Dendritic cell treated with granulocyte-macrophage colony-stimulating factor and Interleukin-4, amounts not matched to agents 40 ng/mL and 50 ng/mL, for 4 days (primary cell): ENCODE results near the gene LRRC30.
"Not testable (repeated sequence)": the region's sequence is repeated elsewhere in the genome, so short reads cannot be mapped to it uniquely, and the experiment has no call there.

Experiments
- H3K27ac Mint-ChIP-seq: one replicate; pipeline ENCODE4 v1.8.0; 2022; ENCODE audit warnings: mild to moderate bottlenecking, mixed read lengths
- H3K27me3 Mint-ChIP-seq: one replicate; pipeline ENCODE4 v1.8.0; 2022; ENCODE audit warnings: mild to moderate bottlenecking, mixed read lengths
- H3K36me3 Mint-ChIP-seq: one replicate; pipeline ENCODE4 v1.8.0; 2022; ENCODE audit warnings: low read depth, mixed read lengths
- H3K4me1 Mint-ChIP-seq: one replicate; pipeline ENCODE4 v1.8.0; 2022; ENCODE audit warnings: low read depth, mixed read lengths
- H3K4me3 Mint-ChIP-seq: one replicate; pipeline ENCODE4 v1.8.0; 2022; ENCODE audit warnings: mild to moderate bottlenecking, moderate library complexity, mixed read lengths
- H3K9me3 Mint-ChIP-seq: one replicate; pipeline ENCODE4 v1.8.0; 2022; ENCODE audit warnings: mixed read lengths
- intact Hi-C: fragments of 100-400 bp; cut with micrococcal nuclease; formaldehyde crosslinking; loops from one replicate; pipeline ENCODE4 v1.15.0; 2022

The LRRC30 gene

DNA sequence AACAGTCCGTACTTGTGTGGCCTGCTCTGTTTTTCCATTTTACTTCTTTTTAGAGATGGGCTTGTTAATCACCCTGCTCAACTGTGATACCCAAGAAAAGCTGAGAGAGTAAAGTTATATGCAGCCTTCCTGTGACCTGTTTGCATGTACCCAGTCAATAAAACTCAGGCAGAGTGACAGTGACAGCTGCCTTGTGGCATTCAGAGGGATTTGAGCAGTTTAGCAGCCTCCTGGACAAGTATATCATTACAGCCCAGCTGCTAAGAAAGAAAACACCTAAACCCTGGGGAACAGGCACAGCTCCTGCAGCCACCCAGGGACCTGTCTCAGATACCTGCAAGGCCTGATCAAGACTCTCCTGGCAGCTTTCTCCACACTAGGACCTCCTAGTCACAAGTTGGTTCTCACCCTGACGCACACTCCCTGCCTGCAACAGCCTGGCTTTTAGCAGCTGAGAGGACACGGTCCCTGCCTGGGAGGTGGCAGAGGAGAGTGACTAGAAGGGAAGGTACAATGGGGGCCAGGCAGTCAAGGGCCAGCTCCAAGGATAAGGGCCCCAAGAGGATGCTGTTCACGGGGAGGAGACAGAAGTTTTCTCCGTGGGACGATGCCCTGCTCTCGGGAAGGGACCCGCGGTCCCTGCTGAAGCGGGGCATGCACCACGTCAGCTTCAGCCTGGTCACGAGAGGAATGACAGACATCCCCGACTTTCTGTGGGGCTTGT lies at the start of gene LRRC30:
Gene LRRC30 (plus strand): TSS at position 464 of the 724 bp plus-strand sequence. CDS start 50 bp downstream, at position 514.
- H3K27me3 Mint-ChIP-seq = peaks cover 5% of the 10 kb centered on the region
- H3K4me1 Mint-ChIP-seq = no peaks in the 10 kb centered on the region
- intact Hi-C loops = no loop called here
- H3K36me3 Mint-ChIP-seq = no peaks in the 10 kb centered on the region
- no peaks in the 10 kb centered on the region for H3K9me3 Mint-ChIP-seq
- no peak within 1 kb of the TSS for H3K4me3 Mint-ChIP-seq
- H3K27ac Mint-ChIP-seq = no peak within 1 kb of the TSS

- Mint-ChIP-seq H3K27ac (no peak overlapping the region), H3K9me3 (no peaks in the 10 kb centered on the region), H3K4me3 (no peak overlapping the region), H3K27me3 (no peaks in the 10 kb centered on the region), H3K4me1 (peaks cover 5% of the 10 kb centered on the region), H3K36me3 (no peaks in the 10 kb centered on the region)
- intact Hi-C loops = no loop called here
These were observed 45.2 kb upstream of the LRRC30 start for GRCh38 chr18:7185701-7186100.

DNA sequence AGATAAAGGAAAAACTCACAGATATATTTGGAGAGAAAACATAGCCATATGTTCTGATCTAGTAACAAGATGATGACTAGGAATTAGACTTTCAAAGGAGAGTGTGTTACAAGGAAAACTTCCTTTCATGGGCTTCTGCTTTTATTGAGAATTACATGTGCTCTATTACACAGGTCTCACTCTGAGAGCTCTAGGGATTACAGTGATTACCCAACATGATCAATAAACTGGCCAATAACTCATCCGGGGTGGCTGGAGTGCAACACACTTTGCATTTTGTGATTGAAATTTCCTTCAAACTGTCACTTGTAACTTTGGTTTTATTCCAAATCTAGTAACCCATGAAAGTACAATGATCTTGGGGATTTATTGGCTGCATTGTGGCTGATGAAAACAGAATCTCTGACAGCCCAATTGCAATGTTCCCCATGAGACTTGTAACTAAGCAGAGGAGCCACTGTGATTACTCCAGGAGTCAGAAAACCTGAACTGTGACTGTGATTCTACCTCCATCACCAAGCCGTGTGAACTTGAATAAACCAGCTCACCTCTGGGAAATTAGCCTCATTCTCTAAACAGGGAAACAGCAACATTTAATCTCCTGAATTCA lies 40.2 kb upstream of the LRRC30 start:
- H3K4me1 Mint-ChIP-seq = no peaks in the 10 kb centered on the region
- intact Hi-C loops = no loop called here
- no peaks in the 10 kb centered on the region for H3K36me3 Mint-ChIP-seq
- H3K9me3 Mint-ChIP-seq = no peaks in the 10 kb centered on the region
- H3K4me3 Mint-ChIP-seq = no peak overlapping the region
- no peak overlapping the region for H3K27ac Mint-ChIP-seq
- H3K27me3 Mint-ChIP-seq = no peaks in the 10 kb centered on the region

DNA sequence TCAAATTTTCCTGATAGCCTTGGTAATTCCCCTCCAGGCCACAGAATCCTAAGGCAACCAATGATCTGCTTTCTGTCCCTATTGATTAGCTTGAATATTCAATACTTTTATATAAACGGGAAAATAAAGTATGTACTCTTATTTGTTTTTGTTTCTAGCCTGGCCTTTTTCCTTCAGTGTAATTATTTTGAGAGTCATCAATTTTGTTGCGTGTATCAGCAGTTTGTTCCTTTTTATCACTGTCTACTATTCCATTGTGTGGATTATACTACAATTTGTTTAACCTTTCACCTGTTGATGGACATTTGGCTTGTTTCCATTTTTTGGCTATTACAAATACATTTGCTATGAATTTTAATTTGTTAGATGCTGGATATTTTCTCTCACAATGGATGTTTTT lies 39.2 kb upstream of the LRRC30 start:
- no peak overlapping the region for H3K4me3 Mint-ChIP-seq
- no peaks in the 10 kb centered on the region for H3K27me3 Mint-ChIP-seq
- H3K9me3 Mint-ChIP-seq = no peaks in the 10 kb centered on the region
- intact Hi-C loops = no loop called here
- no peaks in the 10 kb centered on the region for H3K36me3 Mint-ChIP-seq
- no peaks in the 10 kb centered on the region for H3K4me1 Mint-ChIP-seq
- no peak overlapping the region for H3K27ac Mint-ChIP-seq

- Mint-ChIP-seq H3K9me3 (no peaks in the 10 kb centered on the region), H3K4me3 (no peak overlapping the region), H3K27ac (no peak overlapping the region), H3K27me3 (no peaks in the 10 kb centered on the region), H3K4me1 (peaks cover 7% of the 10 kb centered on the region), H3K36me3 (no peaks in the 10 kb centered on the region)
- intact Hi-C loops = no loop called here
These were observed 35.6 kb upstream of the LRRC30 start for GRCh38 chr18:7195266-7195665.

GRCh38 chr18:7196421-7196820 lies 34.5 kb upstream of the LRRC30 start:
- Mint-ChIP-seq H3K36me3 (no peaks in the 10 kb centered on the region), H3K4me1 (peaks cover 10% of the 10 kb centered on the region), H3K27me3 (no peaks in the 10 kb centered on the region), H3K9me3 (no peaks in the 10 kb centered on the region), H3K27ac (no peak overlapping the region), H3K4me3 (no peak overlapping the region)
- intact Hi-C loops = no loop called here

- H3K36me3 Mint-ChIP-seq = no peaks in the 10 kb centered on the region
- H3K4me1 Mint-ChIP-seq = peaks cover 10% of the 10 kb centered on the region
- H3K27ac Mint-ChIP-seq = no peak overlapping the region
- no peak overlapping the region for H3K4me3 Mint-ChIP-seq
- intact Hi-C loops = no loop called here
- no peaks in the 10 kb centered on the region for H3K27me3 Mint-ChIP-seq
- H3K9me3 Mint-ChIP-seq = no peaks in the 10 kb centered on the region
These were observed 33.0 kb upstream of the LRRC30 start for GRCh38 chr18:7197854-7198253.

DNA sequence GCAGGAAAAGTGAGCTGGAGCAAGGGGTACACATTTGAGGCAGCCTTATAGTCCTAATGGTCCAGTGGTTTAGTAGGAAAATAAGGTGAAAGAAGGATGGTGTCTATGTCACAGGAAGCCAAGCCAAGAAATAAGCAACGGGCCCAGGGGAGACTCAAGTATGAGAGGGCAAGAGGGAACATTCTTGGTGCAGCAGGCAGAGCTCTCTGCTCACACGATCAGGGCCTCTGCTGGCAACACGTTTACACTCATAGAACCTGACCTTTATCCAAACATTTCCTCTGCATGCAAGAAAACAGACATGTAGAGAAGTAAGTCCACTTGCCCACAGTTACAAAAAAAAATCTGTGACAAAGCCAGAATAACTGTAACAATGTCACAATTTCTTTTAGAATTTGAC lies 32.6 kb upstream of the LRRC30 start:
- Mint-ChIP-seq H3K4me1 (peaks cover 10% of the 10 kb centered on the region), H3K4me3 (no peak overlapping the region), H3K27me3 (no peaks in the 10 kb centered on the region), H3K9me3 (no peaks in the 10 kb centered on the region), H3K36me3 (no peaks in the 10 kb centered on the region), H3K27ac (no peak overlapping the region)
- intact Hi-C loops = no loop called here

DNA sequence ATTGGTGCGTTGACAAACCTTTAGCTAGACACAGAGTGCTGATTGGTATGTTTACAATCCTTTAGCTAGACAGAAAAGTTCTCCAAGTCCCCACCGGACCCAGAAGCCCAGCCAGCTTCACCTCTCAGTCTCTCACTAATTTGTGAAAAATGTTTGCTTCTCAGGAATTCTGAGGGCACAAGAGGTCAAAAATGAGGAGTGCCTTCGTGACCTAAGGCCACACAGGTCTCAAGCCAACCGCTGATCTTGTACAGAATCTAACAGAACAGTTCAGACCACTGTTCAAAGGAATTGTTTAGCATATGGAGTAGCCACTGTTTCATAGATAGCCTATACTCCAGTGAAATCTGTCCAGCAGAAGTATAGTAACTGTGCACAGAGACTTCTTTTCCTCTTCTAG lies 29.8 kb upstream of the LRRC30 start:
- Mint-ChIP-seq H3K9me3 (no peaks in the 10 kb centered on the region), H3K27me3 (no peaks in the 10 kb centered on the region), H3K4me3 (no peak overlapping the region), H3K27ac (no peak overlapping the region), H3K36me3 (no peaks in the 10 kb centered on the region), H3K4me1 (peaks cover 10% of the 10 kb centered on the region)
- intact Hi-C loops = no loop called here

GRCh38 chr18:7202169-7202568 lies 28.7 kb upstream of the LRRC30 start:
- no peak overlapping the region for H3K27ac Mint-ChIP-seq
- H3K27me3 Mint-ChIP-seq = no peaks in the 10 kb centered on the region
- peaks cover 7% of the 10 kb centered on the region for H3K4me1 Mint-ChIP-seq
- no peaks in the 10 kb centered on the region for H3K9me3 Mint-ChIP-seq
- intact Hi-C loops = no loop called here
- H3K36me3 Mint-ChIP-seq = no peaks in the 10 kb centered on the region
- no peak overlapping the region for H3K4me3 Mint-ChIP-seq

GRCh38 chr18:7203601-7204000 lies 27.3 kb upstream of the LRRC30 start:
- H3K4me3 Mint-ChIP-seq, H3K27ac Mint-ChIP-seq, intact Hi-C loops: not testable (repeated sequence)

GRCh38 chr18:7205346-7205745 lies 25.5 kb upstream of the LRRC30 start:
- intact Hi-C loops = no loop called here
- Mint-ChIP-seq H3K9me3 (no peaks in the 10 kb centered on the region), H3K4me3 (no peak overlapping the region), H3K4me1 (peaks cover 2% of the 10 kb centered on the region), H3K27me3 (no peaks in the 10 kb centered on the region), H3K36me3 (no peaks in the 10 kb centered on the region), H3K27ac (no peak overlapping the region)

More at GRCh38 chr18:7203601-7204000, 27.3 kb upstream of the LRRC30 start:
- not testable (repeated sequence) for H3K27me3 Mint-ChIP-seq, H3K9me3 Mint-ChIP-seq, H3K4me1 Mint-ChIP-seq, H3K36me3 Mint-ChIP-seq

GRCh38 chr18:7206217-7206616 lies 24.7 kb upstream of the LRRC30 start:
- intact Hi-C loops = no loop called here
- Mint-ChIP-seq H3K27me3 (no peaks in the 10 kb centered on the region), H3K4me1 (no peaks in the 10 kb centered on the region), H3K36me3 (no peaks in the 10 kb centered on the region), H3K27ac (no peak overlapping the region), H3K9me3 (no peaks in the 10 kb centered on the region), H3K4me3 (no peak overlapping the region)

- Mint-ChIP-seq H3K9me3 (no peaks in the 10 kb centered on the region), H3K4me3 (no peak overlapping the region), H3K36me3 (no peaks in the 10 kb centered on the region), H3K4me1 (no peaks in the 10 kb centered on the region), H3K27me3 (no peaks in the 10 kb centered on the region), H3K27ac (no peak overlapping the region)
- intact Hi-C loops = no loop called here
These were observed 23.4 kb upstream of the LRRC30 start for GRCh38 chr18:7207366-7207915.
